Measurements from ENCODE around the gene MIPOL1. TPM values are rescaled to one million over a fixed set of nuclear protein-coding genes. Genes with fewer than 3 reads are reported as not detected.
"Not testable (repeated sequence)": the region's sequence is repeated elsewhere in the genome, so short reads cannot be mapped to it uniquely, and the experiment has no call there.

MIPOL1 gene, protein sequence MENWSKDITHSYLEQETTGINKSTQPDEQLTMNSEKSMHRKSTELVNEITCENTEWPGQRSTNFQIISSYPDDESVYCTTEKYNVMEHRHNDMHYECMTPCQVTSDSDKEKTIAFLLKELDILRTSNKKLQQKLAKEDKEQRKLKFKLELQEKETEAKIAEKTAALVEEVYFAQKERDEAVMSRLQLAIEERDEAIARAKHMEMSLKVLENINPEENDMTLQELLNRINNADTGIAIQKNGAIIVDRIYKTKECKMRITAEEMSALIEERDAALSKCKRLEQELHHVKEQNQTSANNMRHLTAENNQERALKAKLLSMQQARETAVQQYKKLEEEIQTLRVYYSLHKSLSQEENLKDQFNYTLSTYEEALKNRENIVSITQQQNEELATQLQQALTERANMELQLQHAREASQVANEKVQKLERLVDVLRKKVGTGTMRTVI
- 10.9 and 18.3 TPM in 2 replicates for total RNA-seq (2012; rRNA removed)

DNA sequence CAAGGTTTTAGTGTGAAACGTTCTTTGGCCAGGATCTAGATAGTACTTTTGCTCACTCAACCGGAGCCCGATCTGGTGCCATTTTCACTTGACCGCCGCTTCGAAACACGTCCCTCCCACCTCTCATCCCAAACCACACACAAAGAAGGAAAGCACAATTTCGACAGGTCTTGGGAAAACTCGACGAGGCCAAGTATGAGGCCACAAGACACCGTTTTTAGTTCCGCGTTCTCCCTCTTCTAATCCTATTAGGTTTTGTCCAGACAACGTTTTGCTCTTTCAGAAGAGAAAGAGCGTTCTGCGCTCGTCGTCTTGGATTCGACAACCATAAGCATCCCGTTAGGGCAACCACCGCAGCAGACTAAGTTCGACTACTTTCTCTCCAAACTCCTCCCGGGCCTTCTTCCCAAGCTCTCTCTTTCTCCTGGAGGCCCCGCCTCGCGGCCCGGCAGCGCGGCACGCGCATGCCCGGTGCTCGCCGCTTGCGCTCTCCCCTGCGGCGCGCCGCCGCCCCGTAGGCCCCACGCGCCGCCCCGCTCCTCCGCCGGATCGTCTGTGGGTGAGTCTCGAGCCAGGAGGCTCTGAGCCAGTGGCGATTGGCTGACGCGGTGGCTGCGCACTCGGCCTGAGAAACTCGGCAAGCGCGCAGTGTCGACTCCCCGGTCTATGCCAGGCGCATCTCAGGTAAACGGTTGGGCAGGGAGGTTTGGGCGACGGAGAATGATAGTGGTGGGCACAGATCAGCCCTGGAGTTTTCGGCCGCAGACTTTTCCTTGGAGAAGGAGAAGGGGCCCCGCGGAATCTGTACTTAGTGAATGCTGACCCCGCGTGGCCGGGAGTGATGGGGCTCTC, at the start of gene MIPOL1:
Gene MIPOL1 (plus strand): TSS at position 517 of the 852 bp plus-strand sequence. CDS start 49,952 bp downstream, outside the sequence.
- Histone ChIP-seq H3K27me3 (ENCODE audit: control insufficient read depth, insufficient read depth, low read length) (no peaks in the 10 kb centered on the region), H3K9ac (ENCODE audit: low read depth, low read length) (peak within 1 kb of the TSS; percentile 89), H3K4me1 (ENCODE audit: control insufficient read depth, insufficient read depth, low read length) (peaks cover 16% of the 10 kb centered on the region), H3K4me2 (ENCODE audit: low read length) (peak within 1 kb of the TSS; percentile 92), H3K4me3 (ENCODE audit: low read length) (peak within 1 kb of the TSS; percentile 81), H3K9me3 (replicated peaks; ENCODE audit: low read length) (no peaks in the 10 kb centered on the region), H3K36me3 (ENCODE audit: insufficient read depth, low read length) (no peaks in the 10 kb centered on the region)

DNA sequence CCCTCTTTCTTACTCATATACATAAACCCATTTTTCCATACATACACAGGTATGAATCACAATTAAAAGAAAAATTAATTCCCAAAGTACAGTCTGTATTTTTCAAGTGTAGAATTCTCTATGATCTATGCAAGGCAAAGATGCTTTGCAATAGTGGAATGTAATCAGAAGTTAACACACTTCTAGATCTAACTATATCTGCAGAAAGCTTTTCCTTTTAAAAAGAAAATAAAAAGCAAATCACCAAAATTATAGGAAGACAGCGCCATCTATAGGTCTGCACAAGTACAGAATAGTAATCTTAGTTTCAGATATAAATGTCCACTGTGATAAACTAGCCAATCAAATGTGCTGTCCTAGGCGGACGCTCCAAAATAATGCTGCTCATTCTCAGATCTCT, 47.3 kb upstream of the MIPOL1 start:
- no peaks in the 10 kb centered on the region for H3K9me3 ChIP-seq (replicated peaks; ENCODE audit: low read length)
- no peaks in the 10 kb centered on the region for H3K36me3 ChIP-seq (ENCODE audit: insufficient read depth, low read length)
- H3K4me1 ChIP-seq (ENCODE audit: control insufficient read depth, insufficient read depth, low read length) = no peaks in the 10 kb centered on the region
- H3K9ac ChIP-seq (ENCODE audit: low read depth, low read length) = no peak overlapping the region
- H3K27me3 ChIP-seq (ENCODE audit: control insufficient read depth, insufficient read depth, low read length) = peaks cover 6% of the 10 kb centered on the region
- no peak overlapping the region for H3K4me3 ChIP-seq (ENCODE audit: low read length)
- peak overlapping the region; percentile 24 for H3K4me2 ChIP-seq (ENCODE audit: low read length)

DNA sequence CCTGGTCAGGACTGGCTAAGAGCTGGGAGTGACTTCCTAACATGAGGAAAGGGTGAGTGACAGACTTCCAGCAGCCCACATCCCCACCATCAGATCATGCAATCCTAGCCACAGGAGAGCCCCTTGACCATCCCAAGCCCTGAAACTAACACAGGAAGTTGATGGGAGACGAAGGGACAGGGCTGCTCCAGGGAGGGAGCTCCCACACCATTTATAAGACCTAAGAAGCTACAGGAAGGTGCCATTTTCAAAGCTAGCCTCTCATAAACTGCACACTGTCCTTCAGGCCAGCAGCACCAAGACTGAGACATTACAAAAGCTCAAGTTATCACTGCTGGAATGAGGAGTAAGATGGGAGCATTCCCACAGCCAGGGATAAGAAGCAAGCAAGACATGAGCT, 44.7 kb upstream of the MIPOL1 start:
- H3K4me2 ChIP-seq (ENCODE audit: low read length) = no peak overlapping the region

DNA sequence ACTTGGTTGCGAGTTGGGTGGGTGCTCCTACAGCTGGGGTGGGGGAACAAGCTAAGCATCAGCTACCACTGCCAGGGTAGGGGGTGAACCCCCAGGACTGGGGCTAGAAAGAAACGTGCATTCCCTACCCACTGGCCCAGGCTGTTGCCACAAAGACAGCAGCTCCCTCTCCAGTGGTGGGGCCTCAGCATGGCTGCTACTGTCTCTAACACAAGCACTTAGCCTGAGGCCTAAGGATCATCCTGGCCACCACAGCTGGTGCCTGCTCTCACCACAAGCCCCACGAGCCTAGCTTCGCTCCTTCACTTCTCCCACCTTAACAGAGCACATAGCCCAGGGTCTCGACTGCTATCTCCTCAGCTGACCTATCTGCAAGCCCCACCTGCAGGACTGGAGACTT, 44.3 kb upstream of the MIPOL1 start:
- Histone ChIP-seq H3K4me3 (ENCODE audit: low read length) (no peak overlapping the region), H3K27me3 (ENCODE audit: control insufficient read depth, insufficient read depth, low read length) (peaks cover 22% of the 10 kb centered on the region), H3K9ac (ENCODE audit: low read depth, low read length) (no peak overlapping the region), H3K36me3 (ENCODE audit: insufficient read depth, low read length) (no peaks in the 10 kb centered on the region), H3K9me3 (replicated peaks; ENCODE audit: low read length) (no peaks in the 10 kb centered on the region), H3K4me2 (ENCODE audit: low read length) (no peak overlapping the region), H3K4me1 (ENCODE audit: control insufficient read depth, insufficient read depth, low read length) (no peaks in the 10 kb centered on the region)

More for the DNA sequence above, 44.7 kb upstream of the MIPOL1 start:
- Histone ChIP-seq H3K9me3 (replicated peaks; ENCODE audit: low read length) (no peaks in the 10 kb centered on the region), H3K4me1 (ENCODE audit: control insufficient read depth, insufficient read depth, low read length) (no peaks in the 10 kb centered on the region), H3K27me3 (ENCODE audit: control insufficient read depth, insufficient read depth, low read length) (peaks cover 17% of the 10 kb centered on the region), H3K4me3 (ENCODE audit: low read length) (no peak overlapping the region), H3K9ac (ENCODE audit: low read depth, low read length) (no peak overlapping the region), H3K36me3 (ENCODE audit: insufficient read depth, low read length) (no peaks in the 10 kb centered on the region)

DNA sequence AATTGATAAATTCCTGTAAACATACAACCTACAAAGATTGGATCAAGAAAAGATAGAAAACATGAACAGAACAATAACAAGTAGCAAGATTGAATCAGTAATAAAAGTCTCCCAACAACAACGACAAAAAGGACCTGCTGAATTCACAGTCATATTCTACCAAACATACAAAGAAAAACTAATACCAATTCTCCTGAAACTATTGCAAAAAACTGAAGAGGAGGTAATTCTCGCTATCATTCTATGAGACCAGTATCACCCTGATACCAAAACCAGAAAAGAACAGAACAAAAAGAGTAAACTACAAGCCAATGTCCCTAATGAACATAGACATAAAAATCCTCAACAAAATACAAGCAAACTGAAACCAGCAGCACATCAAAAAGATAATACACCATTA, 39.8 kb upstream of the MIPOL1 start:
- Histone ChIP-seq H3K4me1 (ENCODE audit: control insufficient read depth, insufficient read depth, low read length) (no peaks in the 10 kb centered on the region), H3K36me3 (ENCODE audit: insufficient read depth, low read length) (no peaks in the 10 kb centered on the region), H3K27me3 (ENCODE audit: control insufficient read depth, insufficient read depth, low read length) (peaks cover 26% of the 10 kb centered on the region)

DNA sequence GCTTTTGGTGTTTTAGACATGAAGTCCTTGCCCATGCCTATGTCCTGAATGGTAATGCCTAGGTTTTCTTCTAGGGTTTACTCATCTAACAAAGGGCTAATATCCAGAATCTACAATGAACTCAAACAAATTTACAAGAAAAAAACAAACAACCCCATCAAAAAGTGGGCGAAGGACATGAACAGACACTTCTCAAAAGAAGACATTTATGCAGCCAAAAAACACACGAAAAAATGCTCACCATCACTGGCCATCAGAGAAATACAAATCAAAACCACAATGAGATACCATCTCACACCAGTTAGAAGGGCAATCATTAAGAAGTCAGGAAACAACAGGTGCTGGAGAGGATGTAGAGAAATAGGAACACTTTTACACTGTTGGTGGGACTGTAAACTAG, 35.4 kb upstream of the MIPOL1 start:
- H3K4me3 ChIP-seq (ENCODE audit: low read length); H3K9me3 ChIP-seq (replicated peaks; ENCODE audit: low read length); H3K4me1 ChIP-seq (ENCODE audit: control insufficient read depth, insufficient read depth, low read length); H3K9ac ChIP-seq (ENCODE audit: low read depth, low read length); H3K4me2 ChIP-seq (ENCODE audit: low read length); H3K36me3 ChIP-seq (ENCODE audit: insufficient read depth, low read length): not testable (repeated sequence)
- peaks cover 25% of the 10 kb centered on the region for H3K27me3 ChIP-seq (ENCODE audit: control insufficient read depth, insufficient read depth, low read length)

More for the DNA sequence above, 39.8 kb upstream of the MIPOL1 start:
- no peak overlapping the region for H3K4me3 ChIP-seq (ENCODE audit: low read length)
- no peak overlapping the region for H3K9ac ChIP-seq (ENCODE audit: low read depth, low read length)
- H3K4me2 ChIP-seq (ENCODE audit: low read length) = no peak overlapping the region
- no peaks in the 10 kb centered on the region for H3K9me3 ChIP-seq (replicated peaks; ENCODE audit: low read length)

DNA sequence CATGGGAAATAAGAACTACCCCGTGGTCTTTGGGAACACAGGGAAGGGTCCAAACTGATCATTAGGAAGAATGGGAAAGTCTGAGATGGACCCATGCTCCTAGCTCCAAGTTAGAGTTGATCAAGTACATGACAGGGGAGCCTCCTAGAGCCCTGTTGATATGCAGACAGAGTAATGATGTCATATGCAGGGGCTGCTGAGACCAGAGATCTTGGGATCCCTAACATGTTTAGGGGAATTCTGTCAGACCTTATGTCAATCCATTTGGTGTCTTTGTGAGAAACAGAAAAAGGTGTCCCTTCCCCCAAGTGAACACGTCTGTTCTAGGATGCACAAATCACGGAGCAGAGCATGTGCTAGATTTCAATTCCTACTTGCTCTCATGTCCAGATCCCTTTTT, 31.9 kb upstream of the MIPOL1 start:
- Histone ChIP-seq H3K4me1 (ENCODE audit: control insufficient read depth, insufficient read depth, low read length) (no peaks in the 10 kb centered on the region), H3K9me3 (replicated peaks; ENCODE audit: low read length) (no peaks in the 10 kb centered on the region), H3K36me3 (ENCODE audit: insufficient read depth, low read length) (no peaks in the 10 kb centered on the region), H3K4me2 (ENCODE audit: low read length) (no peak overlapping the region), H3K4me3 (ENCODE audit: low read length) (no peak overlapping the region), H3K9ac (ENCODE audit: low read depth, low read length) (no peak overlapping the region), H3K27me3 (ENCODE audit: control insufficient read depth, insufficient read depth, low read length) (peaks cover 13% of the 10 kb centered on the region)

DNA sequence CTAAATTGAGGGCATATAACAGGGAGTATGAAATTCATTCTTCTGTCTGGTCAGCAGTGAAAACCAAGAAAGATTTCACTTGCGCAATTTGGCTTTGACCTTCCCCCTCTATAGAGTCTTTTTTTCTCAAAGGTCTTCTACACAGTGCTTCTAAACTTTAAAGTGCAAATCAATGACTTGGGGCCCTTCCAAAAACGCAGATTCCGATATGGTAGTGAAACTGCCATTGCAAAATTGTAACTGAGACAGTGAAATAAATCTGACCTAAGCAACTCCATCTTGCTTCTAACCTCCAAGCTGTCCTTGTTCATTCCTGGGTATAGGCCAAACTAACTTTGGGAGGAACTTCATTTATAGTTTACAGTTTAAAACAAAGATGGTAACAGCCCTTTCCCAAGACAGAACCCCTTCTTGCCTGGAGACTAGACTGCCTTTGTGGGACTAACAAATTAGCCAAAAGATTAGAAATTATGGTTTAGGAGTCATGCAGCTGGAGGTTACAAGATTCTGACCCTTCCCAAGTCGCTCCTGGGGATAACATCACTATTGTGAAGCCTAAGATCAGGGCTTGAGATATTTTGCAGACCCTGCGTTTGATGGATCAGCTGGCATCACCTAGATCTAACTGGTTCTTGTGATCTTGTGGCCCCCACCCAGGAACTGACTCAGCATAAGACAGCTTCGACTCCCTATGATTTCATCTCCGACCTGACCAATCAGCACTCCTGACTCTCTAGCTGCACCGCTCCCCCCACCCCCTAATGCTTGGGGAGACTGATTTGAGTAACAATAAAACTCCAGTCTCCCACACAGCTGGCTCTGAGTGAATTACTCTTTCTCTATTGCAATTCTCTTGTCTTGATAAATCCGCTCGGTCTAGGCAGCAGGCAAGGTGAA, 30.3 kb upstream of the MIPOL1 start:
- Histone ChIP-seq H3K4me3 (ENCODE audit: low read length) (no peak overlapping the region), H3K9ac (ENCODE audit: low read depth, low read length) (no peak overlapping the region), H3K9me3 (replicated peaks; ENCODE audit: low read length) (no peaks in the 10 kb centered on the region), H3K4me2 (ENCODE audit: low read length) (no peak overlapping the region), H3K36me3 (ENCODE audit: insufficient read depth, low read length) (no peaks in the 10 kb centered on the region), H3K4me1 (ENCODE audit: control insufficient read depth, insufficient read depth, low read length) (peaks cover 3% of the 10 kb centered on the region), H3K27me3 (ENCODE audit: control insufficient read depth, insufficient read depth, low read length) (peaks cover 10% of the 10 kb centered on the region)

DNA sequence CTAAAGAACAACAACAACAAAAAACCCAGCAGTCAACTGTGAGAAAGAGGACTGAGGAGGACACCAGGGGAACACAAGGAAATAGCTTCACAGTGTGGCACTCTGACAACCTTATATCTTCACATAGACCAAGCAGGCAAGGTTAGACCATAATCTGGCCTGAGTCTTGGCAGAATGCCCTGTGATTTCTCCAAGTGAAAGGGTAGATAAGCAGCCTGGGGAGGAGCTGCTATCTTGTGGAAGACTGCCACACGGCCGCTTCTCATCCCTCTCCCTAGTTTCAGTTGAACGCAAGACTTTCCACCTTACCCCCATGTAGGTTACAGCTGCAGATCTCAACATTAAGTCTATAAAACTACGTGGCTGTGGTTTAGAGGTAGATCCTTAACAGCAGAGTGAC, 29.0 kb upstream of the MIPOL1 start:
- Histone ChIP-seq H3K4me2 (ENCODE audit: low read length) (no peak overlapping the region), H3K4me1 (ENCODE audit: control insufficient read depth, insufficient read depth, low read length) (peaks cover 3% of the 10 kb centered on the region), H3K9ac (ENCODE audit: low read depth, low read length) (no peak overlapping the region), H3K36me3 (ENCODE audit: insufficient read depth, low read length) (no peaks in the 10 kb centered on the region), H3K9me3 (replicated peaks; ENCODE audit: low read length) (no peaks in the 10 kb centered on the region), H3K27me3 (ENCODE audit: control insufficient read depth, insufficient read depth, low read length) (peaks cover 8% of the 10 kb centered on the region), H3K4me3 (ENCODE audit: low read length) (no peak overlapping the region)

DNA sequence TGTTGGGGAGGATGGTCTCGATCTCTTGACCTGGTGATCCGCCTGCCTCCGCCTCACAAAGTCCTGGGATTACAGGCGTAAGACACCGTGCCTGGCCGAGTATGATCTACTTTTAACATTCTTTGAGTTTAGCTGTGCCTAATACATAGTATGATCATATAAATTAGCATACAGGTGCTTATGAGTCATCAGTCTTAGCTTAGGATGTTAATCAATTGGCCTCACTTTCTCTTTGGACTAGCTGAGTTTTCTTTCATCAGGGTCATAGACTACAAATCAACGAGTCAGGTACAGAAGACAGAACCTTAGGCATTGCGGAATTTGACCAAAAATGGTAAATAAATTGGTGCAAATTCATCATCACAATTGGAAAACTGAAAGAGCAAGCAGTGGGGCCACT, 27.5 kb upstream of the MIPOL1 start:
- Histone ChIP-seq H3K9me3 (replicated peaks; ENCODE audit: low read length) (no peaks in the 10 kb centered on the region), H3K4me1 (ENCODE audit: control insufficient read depth, insufficient read depth, low read length) (peaks cover 3% of the 10 kb centered on the region), H3K4me3 (ENCODE audit: low read length) (no peak overlapping the region), H3K36me3 (ENCODE audit: insufficient read depth, low read length) (no peaks in the 10 kb centered on the region), H3K4me2 (ENCODE audit: low read length) (no peak overlapping the region), H3K9ac (ENCODE audit: low read depth, low read length) (no peak overlapping the region), H3K27me3 (ENCODE audit: control insufficient read depth, insufficient read depth, low read length) (peaks cover 6% of the 10 kb centered on the region)

DNA sequence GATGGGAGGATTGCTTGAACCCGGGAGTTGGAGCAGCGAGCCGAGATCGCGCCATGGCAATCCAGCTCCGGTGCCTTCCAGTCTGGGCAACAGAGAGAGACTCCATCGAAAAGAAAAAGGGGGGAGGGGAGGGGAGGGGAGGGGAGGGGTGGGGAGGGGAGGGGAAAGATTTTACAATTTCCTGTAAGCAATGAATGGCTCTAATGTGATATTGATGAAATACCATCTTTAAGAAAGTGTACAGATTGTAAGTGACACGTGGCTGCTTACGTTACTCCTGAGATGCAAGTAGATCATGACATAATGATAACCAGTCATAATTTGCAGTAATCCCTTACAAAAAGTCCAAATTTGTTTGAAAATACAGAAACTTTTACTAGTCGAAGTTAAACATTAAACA, 26.7 kb upstream of the MIPOL1 start:
- H3K4me2 ChIP-seq (ENCODE audit: low read length) = no peak overlapping the region
- no peaks in the 10 kb centered on the region for H3K36me3 ChIP-seq (ENCODE audit: insufficient read depth, low read length)
- H3K27me3 ChIP-seq (ENCODE audit: control insufficient read depth, insufficient read depth, low read length) = no peaks in the 10 kb centered on the region
- H3K9me3 ChIP-seq (replicated peaks; ENCODE audit: low read length) = no peaks in the 10 kb centered on the region
- H3K4me3 ChIP-seq (ENCODE audit: low read length) = no peak overlapping the region
- H3K9ac ChIP-seq (ENCODE audit: low read depth, low read length) = no peak overlapping the region
- H3K4me1 ChIP-seq (ENCODE audit: control insufficient read depth, insufficient read depth, low read length) = peaks cover 3% of the 10 kb centered on the region

Measured in skeletal muscle satellite cell (primary cell).